ENCODE data around the gene ZNF329.

ZNF329 gene

DNA sequence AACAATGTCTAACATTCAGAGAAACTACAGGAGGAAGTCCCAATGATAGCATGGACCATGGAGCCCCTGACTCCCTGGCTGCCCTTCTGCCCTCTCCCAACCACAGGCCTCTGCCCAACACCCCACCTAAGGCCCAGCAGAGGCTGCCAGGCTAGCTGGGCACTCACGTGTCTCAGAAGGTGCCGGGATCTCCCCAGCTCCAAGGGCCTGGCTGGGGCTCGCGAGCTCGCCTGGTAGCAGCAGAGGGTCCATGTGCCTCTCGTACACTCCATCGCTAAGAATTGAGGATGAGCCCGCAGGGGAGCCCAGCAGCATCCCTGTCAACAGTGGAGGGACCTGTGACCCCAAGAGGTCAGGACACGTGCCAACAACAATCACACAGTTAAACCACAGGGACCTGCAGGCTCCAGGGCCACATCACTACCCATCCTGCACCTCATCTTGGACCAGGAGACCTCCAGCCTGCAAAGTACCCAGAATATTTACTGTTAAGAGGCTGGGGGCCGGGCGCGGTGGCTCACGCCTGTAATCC lies 62.0 kb downstream of the ZNF329 start:
- H3K4me3 ChIP-seq (ENCODE audit: low read depth, low read length) = no peak overlapping the region
- TF ChIP-seq, protein P1, sequence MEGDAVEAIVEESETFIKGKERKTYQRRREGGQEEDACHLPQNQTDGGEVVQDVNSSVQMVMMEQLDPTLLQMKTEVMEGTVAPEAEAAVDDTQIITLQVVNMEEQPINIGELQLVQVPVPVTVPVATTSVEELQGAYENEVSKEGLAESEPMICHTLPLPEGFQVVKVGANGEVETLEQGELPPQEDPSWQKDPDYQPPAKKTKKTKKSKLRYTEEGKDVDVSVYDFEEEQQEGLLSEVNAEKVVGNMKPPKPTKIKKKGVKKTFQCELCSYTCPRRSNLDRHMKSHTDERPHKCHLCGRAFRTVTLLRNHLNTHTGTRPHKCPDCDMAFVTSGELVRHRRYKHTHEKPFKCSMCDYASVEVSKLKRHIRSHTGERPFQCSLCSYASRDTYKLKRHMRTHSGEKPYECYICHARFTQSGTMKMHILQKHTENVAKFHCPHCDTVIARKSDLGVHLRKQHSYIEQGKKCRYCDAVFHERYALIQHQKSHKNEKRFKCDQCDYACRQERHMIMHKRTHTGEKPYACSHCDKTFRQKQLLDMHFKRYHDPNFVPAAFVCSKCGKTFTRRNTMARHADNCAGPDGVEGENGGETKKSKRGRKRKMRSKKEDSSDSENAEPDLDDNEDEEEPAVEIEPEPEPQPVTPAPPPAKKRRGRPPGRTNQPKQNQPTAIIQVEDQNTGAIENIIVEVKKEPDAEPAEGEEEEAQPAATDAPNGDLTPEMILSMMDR (IDR thresholded peaks at IDR 0.05; ENCODE audit: insufficient read depth, low read depth, low read length, missing control alignments) = no peak
- DNase-seq (ENCODE audit: low read depth) = no peak

DNA sequence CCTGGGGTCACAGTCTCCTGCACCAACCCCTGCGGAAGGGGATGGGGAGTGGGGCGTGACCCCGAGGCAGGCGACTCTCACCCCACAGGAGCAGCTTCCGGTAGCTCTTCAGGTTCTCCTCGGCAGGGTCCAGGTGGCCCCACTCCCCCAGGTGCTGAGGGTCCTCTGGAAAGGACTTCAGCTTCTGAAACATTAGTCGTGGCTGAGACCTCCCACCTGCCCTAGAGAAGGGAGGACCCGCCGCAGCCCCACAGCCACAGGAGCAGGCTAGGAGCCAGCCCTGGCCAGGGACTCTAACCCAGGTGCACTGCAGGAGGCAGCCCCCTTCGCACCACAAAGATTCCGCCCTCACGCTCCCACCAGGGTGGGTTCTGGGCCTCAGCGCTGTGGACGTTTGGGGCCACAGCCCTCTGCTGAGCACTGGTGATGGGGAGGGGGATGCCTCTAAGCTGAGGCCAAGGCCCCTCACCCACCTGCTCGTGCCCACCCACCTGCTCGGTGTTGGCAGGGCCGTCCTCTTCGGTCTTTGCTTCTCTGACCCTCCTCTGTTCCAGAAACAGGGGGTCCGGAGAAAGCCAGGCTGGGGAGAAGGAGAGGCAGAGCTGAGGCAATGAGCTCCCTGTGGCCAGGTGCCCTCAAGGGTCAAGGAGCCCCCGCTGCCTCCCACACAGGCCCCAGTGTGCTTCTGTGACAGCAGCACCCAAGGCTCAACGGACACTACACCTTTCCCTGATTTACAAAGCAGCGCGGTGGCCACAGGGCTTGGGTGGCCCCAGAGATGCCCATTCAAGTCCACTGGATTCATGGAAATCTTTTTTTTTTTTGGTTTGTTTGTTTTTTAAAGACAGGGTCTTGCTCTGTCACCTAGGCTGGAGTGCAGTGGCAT lies 63.5 kb downstream of the ZNF329 start:
- DNase-seq (ENCODE audit: low read depth) = no peak
- no peak overlapping the region for H3K4me3 ChIP-seq (ENCODE audit: low read depth, low read length)
- TF ChIP-seq, protein P1 (IDR thresholded peaks at IDR 0.05; ENCODE audit: insufficient read depth, low read depth, low read length, missing control alignments) = no peak

DNA sequence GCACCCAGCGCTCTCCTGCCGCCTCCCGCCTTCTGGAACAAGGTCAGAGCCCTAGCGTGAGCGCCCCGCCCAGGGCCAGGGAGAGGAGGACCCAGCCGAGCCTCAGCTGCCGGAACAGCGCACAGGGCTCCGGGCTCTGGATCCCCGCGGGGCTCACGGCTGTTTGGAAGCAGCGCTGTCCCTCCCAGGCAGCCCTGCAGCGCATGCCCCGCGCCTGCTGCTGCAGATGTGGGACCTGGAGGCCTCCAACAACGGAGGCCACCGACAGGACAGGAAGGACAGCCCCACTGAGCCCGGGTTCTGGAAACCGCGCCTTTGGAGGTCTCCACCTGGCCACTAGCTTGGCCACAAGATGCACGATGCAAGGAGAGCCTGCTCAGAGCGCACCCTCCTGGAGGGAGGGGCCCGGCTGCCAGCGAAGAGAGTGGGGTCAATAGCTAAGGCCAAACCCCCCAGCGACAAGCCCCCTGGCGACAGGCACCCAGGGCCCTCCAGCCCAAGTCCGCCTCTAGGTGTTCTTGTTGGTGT lies 65.2 kb downstream of the ZNF329 start:
- no peak overlapping the region for H3K4me3 ChIP-seq (ENCODE audit: low read depth, low read length)
- no peak for DNase-seq (ENCODE audit: low read depth)
- TF ChIP-seq, protein P1 (IDR thresholded peaks at IDR 0.05; ENCODE audit: insufficient read depth, low read depth, low read length, missing control alignments) = no peak

DNA sequence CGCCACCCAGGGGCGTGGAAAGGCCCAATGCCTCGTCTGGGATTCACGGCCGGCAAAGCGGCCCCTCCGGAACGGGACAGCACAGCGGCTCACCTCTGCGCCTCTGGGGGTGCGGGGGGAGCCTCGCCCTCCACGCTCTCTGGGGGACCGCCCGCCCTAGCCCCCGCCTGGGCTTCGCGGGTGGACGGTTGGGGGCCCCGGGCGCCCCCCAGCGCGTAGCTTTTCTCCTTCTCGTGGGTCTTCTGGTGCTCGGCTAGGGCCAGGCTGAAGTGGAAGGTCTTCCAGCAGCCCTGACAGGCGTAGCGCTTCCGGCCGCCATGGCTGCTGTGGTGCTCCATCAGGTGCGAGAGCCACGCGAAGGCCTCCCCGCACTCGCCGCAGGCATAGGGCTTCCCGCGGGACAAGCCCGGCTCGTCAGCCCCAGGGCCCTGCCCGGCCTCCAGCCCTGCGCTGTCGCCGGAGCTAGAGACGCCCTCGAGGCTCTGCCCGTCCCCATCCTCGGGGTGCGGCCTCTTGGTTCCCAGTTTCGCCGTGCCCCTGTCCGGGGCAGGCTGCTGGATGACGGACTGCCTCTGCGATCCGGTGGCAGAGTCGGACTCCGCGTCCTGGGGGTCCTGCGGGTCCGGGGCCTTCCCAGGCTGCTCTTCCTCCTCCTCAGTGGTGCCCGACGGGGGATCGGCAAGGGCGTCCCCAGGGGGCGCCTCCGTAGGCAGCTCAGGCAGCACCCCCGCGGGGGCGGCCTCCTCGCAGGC lies 65.8 kb downstream of the ZNF329 start:
- DNase-seq (ENCODE audit: low read depth) = no peak
- no peak overlapping the region for H3K4me3 ChIP-seq (ENCODE audit: low read depth, low read length)
- TF ChIP-seq, protein P1 (IDR thresholded peaks at IDR 0.05; ENCODE audit: insufficient read depth, low read depth, low read length, missing control alignments) = no peak

DNA sequence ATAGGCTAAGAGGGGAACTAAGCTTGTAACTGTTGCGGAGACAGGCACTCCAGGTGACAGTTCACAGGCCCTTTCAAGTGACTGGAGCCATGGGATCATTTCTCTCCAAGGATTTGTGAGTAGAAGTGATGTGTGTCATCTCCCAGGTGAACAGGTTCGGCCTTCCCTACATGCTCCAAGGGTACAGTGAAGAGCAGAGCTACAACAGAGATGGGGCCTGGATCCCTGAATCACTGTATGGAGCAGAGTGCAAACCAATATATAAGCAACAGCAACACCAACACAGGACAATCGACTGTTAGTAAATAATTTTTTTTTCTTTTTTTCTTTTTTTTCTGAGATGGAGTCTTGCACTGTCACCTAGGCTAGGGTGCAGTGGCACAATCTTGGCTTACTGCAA lies 67.6 kb downstream of the ZNF329 start:
- no peak overlapping the region for H3K4me3 ChIP-seq (ENCODE audit: low read depth, low read length)
- no peak for DNase-seq (ENCODE audit: low read depth)
- TF ChIP-seq, protein P1 (IDR thresholded peaks at IDR 0.05; ENCODE audit: insufficient read depth, low read depth, low read length, missing control alignments) = no peak

DNA sequence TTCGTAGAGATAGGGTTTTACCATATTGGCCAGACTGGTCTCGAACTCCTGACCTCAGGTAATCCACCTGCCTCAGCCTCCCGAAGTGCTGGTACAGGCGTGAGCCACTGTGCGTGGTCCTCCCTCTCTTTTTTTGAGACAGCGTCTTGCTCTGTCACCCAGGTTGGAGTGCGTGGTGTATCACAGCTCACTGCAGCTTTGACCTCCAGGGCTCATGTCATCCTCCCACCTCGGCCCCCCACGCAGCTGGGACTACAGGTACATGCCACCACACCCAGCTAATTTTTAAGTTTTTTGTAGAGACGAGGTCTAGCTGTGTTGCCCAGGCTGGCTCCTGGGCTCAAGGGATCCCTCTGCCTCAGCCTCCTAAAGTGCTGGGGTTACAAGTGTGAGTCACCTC lies 70.8 kb downstream of the ZNF329 start:
- TF ChIP-seq, protein P1 (IDR thresholded peaks at IDR 0.05; ENCODE audit: insufficient read depth, low read depth, low read length, missing control alignments) = no peak
- DNase-seq (ENCODE audit: low read depth) = no peak
- H3K4me3 ChIP-seq (ENCODE audit: low read depth, low read length) = no peak overlapping the region

Data from GM12865 (cell line).